Dedifferentiated amniotic fluid mesenchymal stem cell (primary cell): ENCODE data around the gene TGIF1.
A peak's percentile ranks its signal among the peaks of the same experiment; 100 is the strongest.
"Not testable (repeated sequence)": the region's sequence is repeated elsewhere in the genome, so short reads cannot be mapped to it uniquely, and the experiment has no call there.

Source experiments
- DNase-seq: peaks from one replicate; pipeline ENCODE4 v3.0.0-alpha.2; 2016; ENCODE audit errors: extremely low spot score

TGIF1 gene

GRCh38 chr18:3455907-3456685 is 6.1 kb downstream of the TGIF1 start:
- peak; percentile 41 for DNase-seq

- no peak for DNase-seq
Measured at GRCh38 chr18:3456686-3457069, 6.7 kb downstream of the TGIF1 start.

- DNase-seq: no peak
Measured at GRCh38 chr18:3457261-3457724, 7.3 kb downstream of the TGIF1 start.

GRCh38 chr18:3458378-3458777 is 8.4 kb downstream of the TGIF1 start:
- DNase-seq: no peak

- DNase-seq: no peak
Measured at GRCh38 chr18:3458952-3459853, 9.2 kb downstream of the TGIF1 start.

GRCh38 chr18:3460823-3461398 is 10.9 kb downstream of the TGIF1 start:
- no peak for DNase-seq

- no peak for DNase-seq
Measured at GRCh38 chr18:3461704-3462103, 11.7 kb downstream of the TGIF1 start.

GRCh38 chr18:3463051-3463450 is 13.1 kb downstream of the TGIF1 start:
- DNase-seq: no peak

- DNase-seq: peak; percentile 48
Measured at GRCh38 chr18:3466045-3466444, 16.1 kb downstream of the TGIF1 start.

- no peak for DNase-seq
Measured at GRCh38 chr18:3466872-3467271, 16.9 kb downstream of the TGIF1 start.

- no peak for DNase-seq
Measured at GRCh38 chr18:3468066-3468705, 18.2 kb downstream of the TGIF1 start.

- no peak for DNase-seq
Measured at GRCh38 chr18:3468833-3469232, 18.9 kb downstream of the TGIF1 start.

GRCh38 chr18:3471141-3471648 is 21.2 kb downstream of the TGIF1 start:
- DNase-seq: no peak

GRCh38 chr18:3472121-3472520 is 22.1 kb downstream of the TGIF1 start:
- DNase-seq: not testable (repeated sequence)

- no peak for DNase-seq
Measured at GRCh38 chr18:3472681-3473544, 22.9 kb downstream of the TGIF1 start.

GRCh38 chr18:3478262-3478978 is 28.4 kb downstream of the TGIF1 start:
- DNase-seq: no peak

- no peak for DNase-seq
Measured at GRCh38 chr18:3479978-3480509, 30.1 kb downstream of the TGIF1 start.

- DNase-seq: no peak
Measured at GRCh38 chr18:3480827-3481573, 31.0 kb downstream of the TGIF1 start.

GRCh38 chr18:3481696-3482210 is 31.8 kb downstream of the TGIF1 start:
- DNase-seq: no peak
